GM18519 (cell line): ENCODE results near the gene FILIP1L.

Experiments
- ATAC-seq: cut with Tn5 transposase; IDR thresholded peaks from one replicate; pipeline ENCODE4 v1.9.1; 2021; ENCODE audit warnings: mild to moderate bottlenecking, moderate library complexity; ENCODE audit not compliant: unreplicated experiment, low FRiP score

The FILIP1L gene

DNA sequence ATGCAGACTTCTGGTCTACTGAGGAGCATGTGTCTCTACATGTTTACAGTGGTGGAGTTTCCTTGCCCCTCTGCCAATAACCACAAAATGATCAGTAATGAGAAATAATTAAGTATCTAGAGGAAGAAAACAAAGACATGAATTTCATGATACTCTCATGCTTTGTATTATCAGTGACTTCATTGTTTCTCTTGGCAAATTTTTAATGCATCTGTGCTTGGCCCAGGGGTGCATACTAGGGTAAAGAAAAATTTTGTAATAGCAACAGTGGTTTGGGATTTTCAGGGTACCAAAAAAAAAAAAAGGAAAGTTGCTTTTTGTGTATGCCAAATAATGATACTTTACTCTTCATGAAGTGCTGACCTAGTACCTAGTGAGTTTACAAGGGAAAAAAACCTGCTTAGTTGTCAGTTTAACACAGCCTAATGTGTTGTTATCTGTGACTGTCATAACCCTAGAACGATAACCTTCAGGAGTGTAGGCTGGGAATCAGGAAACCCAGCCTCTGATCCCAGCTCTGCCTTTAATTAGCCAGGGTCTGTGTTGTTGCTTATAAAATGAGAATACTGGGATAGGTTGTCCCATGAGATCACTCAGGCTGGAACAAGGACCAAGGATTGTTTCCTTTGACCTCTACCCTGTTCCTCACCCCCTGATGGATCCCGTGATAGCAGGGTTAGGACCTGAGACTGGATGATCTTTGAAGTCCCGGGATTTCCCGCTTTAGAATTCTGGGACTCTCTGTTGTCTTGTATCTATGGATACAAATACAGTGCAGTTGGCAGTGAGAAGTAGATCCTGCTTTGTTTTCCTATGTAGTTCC is 179.1 kb downstream of the FILIP1L start:
- ATAC-seq, result no peak

DNA sequence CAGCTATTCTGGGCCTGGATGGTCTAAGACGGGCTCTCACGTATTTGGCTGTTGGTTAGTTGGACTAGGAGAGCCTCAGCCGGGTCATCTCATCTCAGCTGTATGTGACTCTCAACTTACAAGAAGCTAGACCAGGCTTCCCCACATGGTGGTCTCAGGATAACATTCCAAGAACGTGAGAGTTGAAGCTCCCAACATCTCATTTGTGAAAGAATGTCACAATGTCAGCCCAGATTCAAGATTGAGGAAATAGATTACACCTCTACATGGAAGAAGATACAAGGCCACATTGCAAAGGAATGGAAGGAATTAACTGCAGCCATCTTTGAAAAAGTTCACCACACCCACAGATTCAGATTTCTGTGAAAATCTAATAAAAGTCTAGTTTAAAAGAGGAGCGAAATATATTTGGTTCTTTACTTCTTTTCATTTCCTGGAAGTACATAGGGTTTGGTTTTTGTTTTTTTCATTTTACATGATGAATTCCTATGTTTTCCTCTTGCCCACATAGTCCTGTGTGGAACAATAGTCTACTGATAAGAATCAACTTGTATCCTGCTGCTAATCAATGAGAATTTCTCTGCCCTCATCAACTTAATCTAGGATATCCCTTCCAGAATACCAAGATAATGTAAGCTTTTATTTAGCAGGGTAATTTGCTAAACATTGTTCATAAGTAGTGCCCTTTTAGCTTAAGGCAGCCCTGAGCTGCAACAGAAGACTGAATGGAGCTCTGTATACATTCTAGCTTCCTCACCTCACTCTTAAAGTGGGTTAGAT is 180.1 kb downstream of the FILIP1L start:
- no peak for ATAC-seq

DNA sequence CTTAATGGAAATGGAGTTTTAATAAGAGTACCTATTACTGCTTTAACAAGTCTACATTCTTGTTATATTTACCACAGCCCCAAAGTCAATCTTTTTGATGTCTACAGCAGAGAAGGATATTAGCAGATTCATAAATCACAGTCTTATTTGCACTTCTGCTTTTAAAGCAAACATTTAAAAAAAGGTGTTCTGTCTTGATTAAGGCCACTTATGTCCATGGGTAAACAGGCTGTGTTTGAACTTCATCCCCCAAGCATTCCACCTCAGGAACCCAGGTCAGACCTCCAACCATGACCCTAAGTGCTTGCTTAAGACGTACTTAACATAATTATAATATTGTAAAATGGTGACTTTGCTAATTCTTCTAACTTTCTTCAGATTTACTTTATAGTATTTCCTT is 183.2 kb downstream of the FILIP1L start:
- no peak for ATAC-seq

DNA sequence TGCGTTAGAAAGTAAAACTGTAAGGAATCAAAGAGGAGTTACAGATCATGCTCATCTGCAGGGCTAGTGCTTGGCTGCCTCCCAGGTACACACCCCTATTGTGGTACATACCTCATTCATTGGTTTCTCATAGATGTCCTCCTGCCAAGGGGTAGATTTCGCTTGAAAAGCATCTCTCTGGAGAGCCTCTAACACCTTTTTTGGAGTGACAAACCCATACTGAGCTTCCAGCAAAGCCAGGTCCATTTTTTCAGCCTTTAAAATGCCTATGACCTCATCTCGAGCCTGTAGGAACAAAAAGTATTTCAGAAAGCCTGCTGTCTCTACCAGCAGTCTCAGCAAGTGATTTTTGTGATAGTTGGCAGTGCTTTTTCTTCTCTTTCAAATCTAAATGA is 184.6 kb downstream of the FILIP1L start:
- no peak for ATAC-seq

DNA sequence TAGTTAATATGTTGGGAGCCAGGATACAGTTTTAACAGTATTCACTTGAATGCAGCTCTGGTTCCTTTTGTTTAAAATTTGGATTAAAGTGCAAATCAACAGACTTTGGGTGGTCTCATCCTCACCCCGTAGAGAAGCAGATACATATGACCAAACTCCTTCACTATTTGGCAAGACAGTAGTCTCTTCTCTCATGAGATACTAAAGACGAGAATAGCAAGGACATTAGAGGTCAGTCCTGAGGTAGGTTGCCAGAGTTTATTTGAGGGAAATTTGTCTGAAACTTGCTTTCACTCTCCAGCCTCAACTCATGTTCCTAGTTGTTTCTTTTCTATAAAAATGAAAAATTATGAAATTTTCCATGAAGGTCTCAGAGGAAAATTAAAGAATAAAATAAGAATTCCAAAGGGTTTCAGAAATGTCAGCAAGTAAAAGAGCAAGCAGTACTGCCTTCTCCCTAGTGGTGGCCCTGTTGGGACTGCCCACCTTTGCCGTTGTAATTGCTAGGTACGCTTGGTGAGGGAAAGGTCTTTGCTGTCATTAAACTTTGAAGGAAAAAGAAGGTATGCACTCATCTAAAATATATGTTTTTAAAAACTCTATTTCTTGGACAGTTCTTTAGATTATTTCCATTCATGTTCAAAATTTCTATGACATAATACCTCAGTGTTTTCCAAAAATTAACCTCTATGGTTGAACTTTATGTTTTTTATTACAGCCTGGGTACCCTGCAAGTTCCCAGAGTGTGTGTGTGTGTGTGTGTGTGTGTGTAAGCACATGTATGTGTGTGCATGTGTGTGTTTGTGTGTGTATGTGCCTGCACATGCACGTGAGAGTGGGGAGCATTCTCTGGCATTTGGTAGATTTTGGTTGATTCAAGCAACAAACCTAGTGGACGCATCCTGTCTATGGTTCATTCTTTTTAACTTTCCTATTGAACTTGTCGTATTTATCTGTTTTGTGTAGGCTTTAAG is 185.2 kb downstream of the FILIP1L start:
- ATAC-seq, result no peak

DNA sequence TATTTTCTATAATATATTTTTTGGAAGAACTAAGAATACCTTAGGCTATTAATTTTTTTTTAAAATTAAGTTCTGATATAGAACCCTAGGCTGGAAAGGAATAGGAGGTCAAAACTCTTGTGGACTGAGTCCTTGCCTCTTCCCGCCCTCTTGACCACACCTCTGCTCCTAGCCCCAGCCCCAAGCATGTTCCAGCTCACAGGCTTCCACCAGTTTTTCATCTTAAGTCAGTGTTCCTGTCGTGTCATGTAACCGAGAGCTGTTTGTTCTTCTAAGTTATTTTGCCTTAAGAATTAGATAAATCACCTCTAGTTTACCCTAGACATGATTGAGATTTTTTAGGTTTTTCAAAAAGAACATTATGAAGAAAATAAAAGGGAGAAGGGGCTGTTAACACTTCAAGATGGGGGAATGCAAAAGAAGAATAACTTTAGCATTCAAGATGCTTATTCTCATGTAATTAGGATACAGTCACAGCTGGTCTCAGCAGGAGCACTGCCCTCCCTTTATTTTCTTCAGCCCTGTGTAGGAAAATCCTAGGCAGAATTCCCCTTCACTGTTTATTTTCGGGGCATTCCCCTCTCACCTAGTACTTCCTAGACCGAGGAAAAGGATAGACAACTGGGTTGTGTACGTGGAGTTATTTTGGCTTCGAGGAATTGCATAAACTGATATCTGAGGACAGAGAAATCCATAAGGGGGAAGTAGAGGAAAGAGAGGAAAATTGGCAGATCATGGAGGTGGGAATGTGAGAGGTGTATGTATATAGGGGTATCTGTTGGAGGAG is 186.4 kb downstream of the FILIP1L start:
- no peak for ATAC-seq

DNA sequence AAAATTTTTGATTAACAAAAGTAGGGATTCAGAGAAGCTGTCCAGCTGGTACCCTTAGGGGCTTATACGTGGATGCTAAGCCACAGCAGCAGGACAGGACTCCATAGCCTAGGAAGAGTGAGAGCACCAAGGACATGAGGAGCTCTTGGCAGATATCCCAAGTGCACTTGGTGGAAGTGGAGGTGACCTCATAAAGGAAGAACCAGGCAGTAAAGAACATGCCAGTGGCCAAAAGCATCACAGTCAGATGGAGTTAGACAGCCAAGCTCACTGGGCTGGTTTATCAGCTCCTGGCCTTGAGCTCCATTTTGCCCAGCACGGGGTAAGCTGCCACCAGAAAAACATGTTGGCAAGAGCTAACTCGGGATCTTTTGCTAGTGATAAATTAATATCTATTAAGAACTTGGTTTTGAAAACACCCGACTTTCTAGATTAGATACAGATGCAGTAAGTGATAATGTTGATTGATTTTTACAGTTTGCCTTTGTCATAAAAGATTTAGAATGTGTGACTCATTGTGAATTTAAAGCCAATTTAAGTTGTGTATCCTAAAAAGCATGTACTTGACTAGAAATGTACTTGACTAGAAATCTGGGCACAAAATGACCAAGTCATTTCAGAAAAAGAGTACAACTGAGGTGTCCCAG is 188.6 kb downstream of the FILIP1L start:
- no peak for ATAC-seq

DNA sequence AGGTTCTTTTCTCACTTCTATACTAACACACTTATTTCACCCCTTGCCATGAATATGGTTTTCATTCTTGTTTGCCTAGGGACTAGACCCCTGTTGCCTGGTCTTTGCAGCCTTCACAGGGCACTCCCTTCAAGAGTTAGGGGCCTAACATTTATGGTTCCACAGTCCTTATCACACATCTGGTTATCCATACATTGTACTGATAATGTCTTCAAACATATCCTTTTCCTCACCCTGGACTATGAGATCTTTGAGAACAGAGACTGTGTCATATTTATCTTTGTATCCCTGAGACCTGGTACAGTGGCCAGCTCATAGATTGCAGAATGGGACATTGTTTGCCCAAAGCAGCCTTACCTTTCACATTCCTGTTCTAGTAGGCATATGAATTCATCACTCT is 190.4 kb downstream of the FILIP1L start:
- ATAC-seq, result no peak

DNA sequence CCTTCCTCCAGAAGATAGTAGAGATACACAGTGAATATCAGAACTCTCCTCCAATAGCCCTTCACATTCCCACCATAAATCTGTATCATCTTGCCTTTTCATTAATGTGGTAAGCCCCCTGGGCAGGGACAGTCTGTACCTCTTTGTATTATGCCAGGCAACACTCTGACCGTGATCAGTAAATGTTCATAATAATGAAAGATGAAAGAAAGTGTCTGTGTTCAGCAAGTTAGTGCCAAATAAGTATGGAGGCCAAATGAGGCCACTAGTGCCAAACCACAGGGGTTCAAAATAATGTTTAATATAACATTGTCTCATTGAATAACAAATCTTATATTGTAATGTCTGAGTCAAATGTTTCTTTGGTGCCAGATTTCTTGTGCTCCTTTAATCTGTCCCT is 192.3 kb downstream of the FILIP1L start:
- ATAC-seq, result no peak

DNA sequence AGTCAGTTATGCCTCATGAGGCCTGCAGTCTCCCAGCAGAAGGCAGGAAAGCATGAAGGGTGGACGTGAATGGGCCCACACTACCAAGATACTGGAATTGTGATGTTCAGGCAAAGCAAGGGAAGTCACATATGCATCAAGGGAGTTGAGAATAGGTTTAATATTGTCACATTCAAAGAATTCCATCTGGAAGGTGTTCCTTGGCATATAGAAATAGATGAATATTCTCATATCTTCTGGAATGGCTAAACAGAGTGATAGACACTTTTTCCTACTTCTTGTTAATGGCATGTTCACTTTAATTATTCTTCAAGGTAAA is 193.0 kb downstream of the FILIP1L start:
- no peak for ATAC-seq

DNA sequence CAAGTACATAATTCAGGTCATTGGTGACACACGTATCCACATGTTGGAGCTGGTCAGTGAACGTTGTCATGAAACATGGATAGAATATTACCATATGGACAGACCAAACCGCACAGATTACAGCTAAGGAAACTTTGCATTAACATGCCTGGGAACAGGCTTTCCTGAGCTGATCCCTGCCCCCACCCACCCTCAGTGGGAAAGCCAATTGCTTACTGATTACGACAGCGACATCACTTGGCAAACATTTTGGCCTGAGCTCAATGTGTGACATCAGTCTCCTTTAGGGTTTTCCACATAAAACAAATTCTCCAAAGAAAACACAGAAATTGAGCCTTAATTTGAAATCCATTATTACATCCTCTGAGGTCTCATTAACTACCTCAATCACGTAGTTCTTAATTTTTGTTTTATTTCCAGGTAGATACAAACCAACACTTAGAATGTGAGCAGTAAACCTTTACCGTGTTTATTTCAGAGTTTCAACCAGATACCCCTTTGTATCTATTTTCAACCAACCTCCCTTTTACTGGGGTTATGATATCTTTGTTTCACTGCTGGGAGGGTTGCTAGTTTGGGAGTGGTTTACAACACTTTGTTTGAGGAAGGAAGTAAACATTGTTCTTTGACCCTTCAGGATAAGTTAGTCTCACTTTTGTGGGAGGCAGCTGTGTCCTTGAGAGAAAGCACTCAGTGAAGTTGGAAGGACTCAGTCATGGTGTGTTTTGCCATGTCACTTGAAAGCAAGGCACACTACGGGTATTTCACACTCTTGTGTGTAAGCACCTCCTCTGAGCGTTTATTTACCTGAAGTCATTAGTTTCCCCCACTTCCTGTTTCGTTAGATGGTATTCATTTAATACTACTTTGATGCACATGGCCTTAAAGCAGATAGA is 193.6 kb downstream of the FILIP1L start:
- ATAC-seq, result no peak

DNA sequence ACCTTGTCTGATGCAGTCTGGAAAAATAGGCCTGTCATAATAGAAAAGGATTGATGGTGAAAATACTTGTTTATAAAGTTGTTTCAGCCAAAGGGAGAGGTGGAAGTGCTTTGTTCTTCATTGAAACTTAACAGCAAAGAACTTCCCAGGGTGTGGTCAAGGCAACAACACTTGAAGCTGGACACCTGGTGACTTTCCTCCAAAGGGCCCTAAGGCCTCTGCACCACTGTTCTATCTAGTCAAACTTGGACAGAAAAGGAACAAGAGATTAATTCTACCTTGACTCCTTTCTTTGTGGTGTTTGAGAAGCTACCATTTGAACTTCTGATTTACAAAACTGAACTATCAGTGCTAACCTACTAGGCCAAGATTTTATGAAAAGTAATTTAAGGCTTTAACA is 194.6 kb downstream of the FILIP1L start:
- no peak for ATAC-seq

DNA sequence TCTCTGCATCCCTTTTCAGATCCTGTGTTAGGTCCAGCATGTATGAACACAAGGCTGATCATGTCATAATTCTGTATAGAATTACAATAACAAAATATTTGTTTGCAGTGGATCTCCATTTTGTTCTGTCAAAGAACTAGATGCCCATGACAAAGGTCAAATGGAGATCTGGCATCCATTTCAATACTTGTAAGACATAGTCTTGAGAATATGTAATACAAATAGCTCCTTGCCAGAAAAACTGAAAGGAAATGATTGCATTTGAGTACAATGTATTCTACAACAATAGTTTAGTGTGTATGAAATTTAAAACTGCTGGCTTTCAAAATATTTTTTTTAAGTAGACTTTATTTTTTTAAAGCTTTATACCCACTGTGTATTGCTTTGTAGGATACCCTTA is 195.6 kb downstream of the FILIP1L start:
- no peak for ATAC-seq

DNA sequence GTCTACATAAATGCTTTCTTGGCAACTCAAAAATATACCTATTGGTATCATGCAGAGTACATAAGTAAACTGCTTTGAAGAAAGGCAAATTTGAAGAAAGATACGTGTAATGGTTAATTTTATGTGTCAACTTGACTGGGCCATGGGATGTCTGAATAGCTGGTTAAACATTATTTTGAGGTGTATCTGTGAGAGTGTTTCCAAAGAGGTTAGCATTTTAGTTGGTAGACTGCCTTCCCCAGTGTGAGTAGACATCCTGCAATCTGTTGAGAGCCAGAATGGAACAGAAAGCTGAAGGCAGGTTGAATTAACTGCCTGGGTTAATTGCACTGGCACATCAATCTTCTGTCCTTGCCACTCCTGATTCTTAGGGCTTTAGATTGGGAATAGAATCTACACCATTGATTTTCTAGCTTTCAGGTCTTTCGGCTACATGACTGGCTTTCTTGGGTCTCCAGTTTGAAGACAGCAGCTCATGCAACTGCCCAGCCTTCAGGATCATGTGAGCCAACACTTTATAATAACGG is 198.3 kb downstream of the FILIP1L start:
- ATAC-seq, result no peak

DNA sequence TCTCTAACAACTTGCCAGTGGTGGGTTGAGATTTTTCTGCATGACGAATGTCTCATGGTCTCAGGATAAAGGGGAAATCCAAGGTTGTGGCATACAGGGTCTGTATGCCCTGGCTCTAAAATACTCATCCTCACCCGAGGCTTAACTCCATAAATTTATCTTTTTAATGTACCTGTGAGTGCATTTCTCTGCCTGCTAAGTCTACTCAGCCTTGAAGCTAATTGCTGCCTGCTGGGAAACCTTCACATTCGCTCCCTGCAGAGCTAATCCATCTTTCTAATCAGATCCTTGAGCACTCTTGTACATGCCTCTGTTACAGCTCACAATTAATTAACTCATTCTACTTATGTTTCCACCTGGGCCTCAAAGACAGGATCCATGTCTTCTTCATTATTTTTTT is 202.9 kb downstream of the FILIP1L start:
- no peak for ATAC-seq

DNA sequence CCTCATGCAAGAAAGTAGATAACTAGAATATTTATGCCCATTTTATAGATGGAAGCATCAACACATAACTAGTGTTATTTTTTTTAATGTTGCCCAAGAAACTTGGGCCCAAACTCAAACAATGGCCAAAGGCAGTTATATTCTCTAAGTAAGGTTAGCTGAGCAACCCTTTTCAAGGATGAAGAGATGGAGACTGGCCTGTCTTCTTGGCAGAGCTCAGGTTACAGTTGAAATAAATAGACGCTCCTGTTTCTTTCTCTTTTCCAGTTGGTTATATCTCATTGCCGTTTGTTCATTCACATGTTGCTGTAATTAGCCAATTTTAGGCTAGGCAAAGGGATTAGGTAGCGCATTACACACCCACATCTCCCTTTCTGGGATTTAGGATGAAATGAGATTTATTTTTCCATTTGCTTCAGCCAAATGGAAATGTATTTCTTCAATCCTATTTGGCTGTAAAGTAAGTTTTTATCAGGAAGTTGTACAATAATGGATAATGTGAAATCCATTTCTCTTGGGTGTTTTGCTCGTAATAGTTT is 203.5 kb downstream of the FILIP1L start:
- no peak for ATAC-seq

DNA sequence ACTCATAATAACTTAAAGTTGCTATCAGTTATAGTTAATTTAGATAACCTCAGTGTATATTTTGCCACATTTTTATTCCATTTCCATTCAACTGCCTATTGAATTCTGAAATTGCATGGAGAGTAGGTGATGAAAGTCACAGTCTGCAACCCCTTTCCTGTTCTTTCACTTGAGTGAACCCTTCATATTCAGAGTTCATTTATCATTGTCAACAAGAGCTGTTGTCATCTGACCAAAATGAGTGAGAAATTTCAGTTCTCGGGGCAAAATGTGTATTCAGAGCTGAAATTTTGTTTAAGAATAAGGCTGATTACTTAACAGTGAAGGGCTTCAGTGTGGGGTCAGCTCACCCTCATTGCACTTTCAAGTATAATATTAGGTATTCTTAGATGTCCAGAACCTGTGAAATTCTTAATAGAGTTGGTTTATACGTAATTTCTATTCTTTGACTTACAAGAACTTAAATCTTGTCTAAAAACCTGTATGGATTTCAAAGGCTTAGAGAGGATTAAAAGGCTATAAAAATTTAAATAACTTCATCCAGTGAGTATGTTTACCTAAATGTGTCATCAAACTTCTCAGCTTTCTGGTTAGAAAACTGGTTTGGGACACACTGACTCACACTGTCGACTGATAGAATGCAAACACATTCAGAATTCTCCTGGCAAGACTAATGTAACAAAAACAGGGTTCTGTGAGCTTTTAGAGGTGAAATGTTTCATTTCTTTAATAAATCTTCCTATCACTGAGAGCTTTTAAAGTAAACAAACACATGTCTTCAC is 204.4 kb downstream of the FILIP1L start:
- ATAC-seq, result no peak
